Putamen (tissue), 1 donor: ENCODE data around the gene CENPX.
A peak's percentile ranks its signal among the peaks of the same experiment; 100 is the strongest.
"Not testable (repeated sequence)": the region's sequence is repeated elsewhere in the genome, so short reads cannot be mapped to it uniquely, and the experiment has no call there.

ENCODE experiments used
- DNase-seq: peaks from one replicate; pipeline ENCODE4 v3.0.0-alpha.2; 2016; ENCODE audit warnings: low spot score

CENPX gene

DNA sequence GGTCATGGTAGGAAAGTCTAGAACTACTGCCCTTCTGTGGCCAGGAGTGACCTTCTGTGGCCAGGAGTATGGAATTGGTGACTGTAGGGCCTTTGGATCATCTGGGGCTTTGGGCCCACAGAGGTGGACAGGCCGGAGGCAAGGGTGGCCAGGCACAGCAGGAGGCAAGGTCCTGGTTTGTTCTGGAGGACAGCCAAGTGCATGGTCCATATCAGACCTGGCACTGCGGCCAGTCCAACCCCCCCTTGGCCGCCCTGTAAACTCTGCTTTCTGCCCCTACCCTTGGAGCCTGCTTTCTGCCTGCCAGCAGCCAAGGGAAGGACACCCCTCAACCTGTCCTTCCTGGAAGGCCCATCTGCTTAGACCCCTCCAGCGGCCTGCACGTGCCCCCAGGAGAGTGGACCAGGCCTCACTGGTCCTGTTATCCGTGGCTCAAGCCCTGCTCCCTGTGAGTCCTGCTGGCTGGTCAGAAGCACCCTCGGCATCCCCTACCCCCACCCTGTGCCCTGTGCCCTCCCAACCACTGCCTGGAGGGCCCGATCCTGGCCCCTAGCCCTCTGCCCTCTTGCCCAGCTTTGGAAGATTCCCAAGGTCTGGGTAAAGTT is 17.1 kb upstream of the CENPX start:
- DNase-seq = no peak

DNA sequence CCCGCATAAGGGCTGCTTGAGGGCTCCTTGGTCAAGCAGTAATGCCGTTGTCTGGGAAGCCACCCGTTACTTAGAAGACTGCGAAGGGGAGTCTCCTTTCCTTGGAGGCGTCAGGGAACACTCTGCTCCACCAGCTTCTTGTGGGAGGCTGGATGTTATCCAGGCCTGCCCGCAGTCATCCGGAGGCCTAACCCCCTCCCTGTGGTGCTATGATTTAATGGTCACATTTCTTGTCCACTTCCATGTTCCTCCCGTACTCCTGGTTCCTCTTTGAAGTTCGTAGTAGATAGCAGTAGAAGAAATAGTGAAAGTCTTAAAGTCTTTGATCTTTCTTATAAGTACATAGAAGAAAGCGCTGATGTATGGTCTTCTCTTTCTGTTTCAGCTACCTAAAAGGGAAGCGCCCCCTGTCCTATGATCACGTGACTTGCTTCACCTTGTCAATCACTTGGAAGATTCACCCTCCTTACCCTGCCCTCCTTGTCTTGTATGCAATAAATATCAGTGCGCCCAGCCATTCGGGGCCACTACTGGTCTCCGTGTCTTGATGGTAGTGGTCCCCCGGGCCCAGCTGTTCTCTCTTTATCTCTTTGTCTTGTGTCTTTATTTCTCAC is 16.2 kb upstream of the CENPX start:
- not testable (repeated sequence) for DNase-seq

GRCh38 chr17:82037889-82038195 is 15.2 kb upstream of the CENPX start:
- DNase-seq = no peak

- DNase-seq = peak; percentile 95
These were observed 14.6 kb upstream of the CENPX start, which contains the start of gene DCXR for GRCh38 chr17:82037092-82037888. Gene DCXR (minus strand): TSS chr17:82037697. CDS start chr17:82037682, 15 bp downstream.

GRCh38 chr17:82036634-82037091 is 14.0 kb upstream of the CENPX start:
- no peak for DNase-seq

DNA sequence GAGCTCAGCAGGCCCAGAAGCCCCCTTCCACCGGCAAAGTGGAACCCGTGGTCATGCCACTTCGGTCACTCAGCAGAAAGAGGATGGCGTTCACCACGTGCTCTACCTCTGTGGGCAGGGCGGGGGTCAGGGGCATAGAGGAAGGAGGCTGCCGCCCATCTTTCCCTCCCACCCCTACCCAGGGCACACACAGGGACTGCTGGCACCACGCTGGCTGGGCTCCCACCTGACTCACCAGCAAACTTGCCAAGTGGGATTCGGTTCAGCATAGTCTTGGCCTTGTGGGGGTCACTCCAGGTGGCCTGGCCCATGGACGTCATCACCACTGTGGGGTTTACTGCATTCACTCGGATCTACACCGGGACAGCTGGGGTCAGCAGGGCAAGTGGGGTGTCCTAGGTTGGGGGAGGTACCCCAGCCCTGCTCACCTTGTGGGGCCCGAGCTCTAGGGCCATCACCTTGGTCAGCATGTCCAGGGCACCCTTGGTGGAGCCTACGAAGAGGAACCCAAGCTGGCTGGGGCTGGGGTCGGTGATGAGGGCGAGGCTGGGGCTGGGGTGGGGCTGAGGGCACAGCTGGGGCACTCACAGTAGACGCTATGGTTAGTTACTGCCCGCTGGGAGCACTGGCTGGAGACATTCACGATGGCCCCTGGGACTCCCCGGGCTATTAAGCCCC is 13.4 kb upstream of the CENPX start:
- no peak for DNase-seq

DNA sequence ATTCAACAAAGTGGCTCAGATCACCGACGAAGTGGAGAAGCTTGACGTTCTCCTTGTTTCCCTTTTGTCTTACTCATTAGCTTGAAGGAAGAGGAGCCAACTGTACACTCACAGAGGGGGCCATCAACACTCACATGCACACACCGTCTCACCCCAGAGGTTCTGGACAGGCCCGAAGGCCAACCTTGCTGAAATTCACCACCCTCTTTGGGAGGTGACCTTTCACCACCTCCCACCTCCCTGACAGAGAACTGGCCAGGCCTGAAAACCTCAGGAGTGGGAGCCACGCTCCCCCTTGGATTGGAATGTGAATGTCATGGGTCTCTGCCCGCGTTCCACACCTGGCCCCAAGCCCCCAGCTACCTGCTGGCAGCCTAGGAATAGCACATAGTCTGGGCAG is 12.8 kb upstream of the CENPX start:
- no peak for DNase-seq

DNA sequence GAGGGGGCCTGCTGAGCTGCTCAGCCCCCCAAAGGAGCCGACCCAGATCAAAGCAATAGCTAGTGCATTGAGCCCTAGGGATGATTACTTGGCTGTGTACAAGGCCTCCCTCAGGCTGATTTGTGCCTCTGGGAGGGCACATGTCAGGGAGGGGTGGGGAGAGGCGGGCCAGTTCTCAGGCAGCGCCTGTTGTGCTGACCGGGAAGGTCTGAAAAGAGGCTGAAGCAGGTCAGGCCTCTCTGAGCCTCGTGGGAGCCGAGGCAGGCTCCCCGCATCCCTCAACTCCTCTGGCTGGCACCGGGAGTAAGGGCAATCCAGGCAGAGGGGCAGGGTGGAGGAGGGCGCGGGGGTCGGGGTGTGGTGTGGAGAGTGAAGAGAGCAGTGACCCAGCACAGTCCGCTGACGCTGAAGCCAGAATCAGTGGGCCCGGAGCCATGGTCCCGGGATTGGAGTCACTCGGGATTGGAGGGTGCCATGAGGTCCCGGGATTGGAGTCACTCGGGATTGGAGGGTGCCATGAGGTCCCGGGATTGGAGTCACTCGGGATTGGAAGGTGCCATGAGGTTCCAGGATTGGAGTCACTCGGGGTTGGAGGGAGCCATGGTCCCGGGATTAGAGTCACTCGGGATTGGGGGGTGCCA is 11.8 kb upstream of the CENPX start:
- DNase-seq = no peak

DNA sequence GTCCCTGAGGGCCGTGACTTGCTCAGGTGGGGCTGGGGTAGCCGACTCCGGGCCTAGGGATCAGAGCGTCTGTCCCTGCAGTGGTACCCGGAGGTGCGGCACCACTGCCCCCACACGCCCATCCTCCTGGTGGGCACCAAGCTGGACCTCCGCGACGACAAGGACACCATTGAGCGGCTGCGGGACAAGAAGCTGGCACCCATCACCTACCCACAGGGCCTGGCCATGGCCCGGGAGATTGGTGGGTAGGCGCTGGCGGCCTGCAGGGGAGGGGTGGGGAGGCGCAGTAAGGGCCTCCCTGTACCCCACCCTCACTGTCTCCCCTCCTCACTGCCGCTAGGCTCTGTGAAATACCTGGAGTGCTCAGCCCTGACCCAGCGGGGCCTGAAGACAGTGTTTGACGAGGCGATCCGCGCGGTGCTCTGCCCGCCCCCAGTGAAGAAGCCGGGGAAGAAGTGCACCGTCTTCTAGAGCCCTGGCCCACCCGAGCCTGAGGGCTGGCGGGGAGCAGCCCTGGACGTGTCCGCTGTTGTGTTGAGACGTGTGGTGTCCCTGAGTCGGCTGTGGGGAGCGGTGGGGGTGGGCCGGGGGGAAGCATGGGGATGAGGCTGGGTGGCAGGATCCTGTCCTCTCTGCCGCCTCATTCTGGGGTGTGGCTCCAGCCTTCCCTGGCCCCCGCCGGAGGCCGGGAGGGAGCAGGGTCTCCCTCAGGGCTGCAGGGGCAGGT is 10.8 kb upstream of the CENPX start:
- no peak for DNase-seq

DNA sequence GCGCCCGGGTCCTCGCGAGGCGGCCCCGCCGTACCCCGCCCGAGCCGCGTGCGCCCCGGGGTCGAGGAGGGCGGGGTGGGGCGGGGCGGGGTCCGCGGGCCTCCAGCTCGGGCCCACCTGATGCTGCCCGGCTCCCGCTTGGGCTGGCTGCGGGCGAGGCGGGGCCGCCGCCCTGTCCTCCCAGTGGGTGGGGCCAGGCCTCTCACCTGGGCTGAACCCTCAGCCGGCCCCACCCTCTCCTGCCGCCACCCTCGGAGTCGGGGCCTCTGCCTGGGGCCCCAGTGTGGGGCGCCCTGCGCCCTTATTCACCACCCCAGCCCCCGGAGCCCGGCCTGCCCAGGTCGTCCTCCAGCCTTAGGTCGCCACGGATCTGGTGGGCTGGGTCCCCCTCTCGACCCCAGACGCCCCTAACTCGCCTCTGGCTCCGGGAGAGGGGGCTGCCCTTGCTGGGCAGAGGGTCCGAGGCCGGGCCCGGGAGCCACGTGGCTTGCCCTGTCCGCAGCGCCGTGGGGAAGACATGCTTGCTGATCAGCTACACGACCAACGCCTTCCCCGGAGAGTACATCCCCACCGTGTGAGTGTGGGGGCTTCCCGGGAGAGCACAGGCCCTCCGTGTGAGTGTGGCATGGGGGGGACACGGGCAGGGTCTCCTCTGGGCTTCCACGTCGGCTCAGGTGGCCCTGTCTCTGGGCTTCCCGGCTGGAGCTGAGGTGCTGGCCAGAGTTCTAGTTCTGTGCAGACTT is 9.4 kb upstream of the CENPX start:
- DNase-seq = no peak

- DNase-seq = no peak
These were observed 8.7 kb upstream of the CENPX start, which contains the start of gene RAC3 for GRCh38 chr17:82031303-82031884. Gene RAC3 (plus strand): TSS chr17:82031678. CDS start chr17:82031762, 84 bp downstream.

DNA sequence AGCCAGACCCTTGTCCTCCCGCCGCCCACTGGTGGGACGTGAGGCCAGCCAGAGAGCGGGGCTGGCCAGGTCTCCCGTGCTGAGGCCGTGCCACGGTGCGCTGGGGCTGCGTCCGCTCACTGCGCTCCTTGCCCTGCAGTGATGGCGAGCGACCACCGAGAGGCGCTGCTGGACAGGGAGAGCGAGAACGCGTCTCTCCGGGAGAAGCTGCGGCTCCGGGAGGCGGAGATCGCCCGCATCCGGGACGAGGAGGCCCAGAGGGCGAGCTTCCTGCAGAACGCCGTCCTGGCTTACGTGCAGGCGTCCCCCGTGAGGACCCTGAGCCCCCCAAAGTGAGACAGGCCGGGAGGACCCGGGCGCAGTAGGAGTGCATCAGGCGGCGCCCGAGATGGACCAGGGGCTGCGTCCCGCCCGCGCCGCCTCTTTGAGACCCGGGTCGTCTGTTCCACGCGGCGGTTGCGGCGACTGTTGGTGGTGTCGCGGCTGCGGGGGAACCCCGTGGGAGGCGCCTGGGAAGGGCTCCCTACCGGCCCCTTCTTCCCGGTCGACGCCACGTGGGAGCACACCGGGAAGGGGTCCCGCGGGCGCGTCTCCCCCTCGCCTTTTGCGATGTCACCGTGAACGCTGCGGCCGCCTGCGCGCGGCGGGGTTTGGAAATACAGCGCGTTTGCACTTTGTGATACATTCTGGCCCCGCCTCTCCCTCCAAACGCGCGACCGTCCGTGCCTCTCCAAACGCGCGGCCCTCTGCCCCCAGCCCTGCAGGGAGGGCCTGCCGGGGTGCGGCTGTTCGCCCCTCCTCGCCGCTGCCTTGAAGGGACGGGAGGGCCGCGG is 8.0 kb upstream of the CENPX start:
- peak; percentile 60 for DNase-seq

- no peak for DNase-seq
These were observed 7.4 kb upstream of the CENPX start for GRCh38 chr17:82029990-82030469.

DNA sequence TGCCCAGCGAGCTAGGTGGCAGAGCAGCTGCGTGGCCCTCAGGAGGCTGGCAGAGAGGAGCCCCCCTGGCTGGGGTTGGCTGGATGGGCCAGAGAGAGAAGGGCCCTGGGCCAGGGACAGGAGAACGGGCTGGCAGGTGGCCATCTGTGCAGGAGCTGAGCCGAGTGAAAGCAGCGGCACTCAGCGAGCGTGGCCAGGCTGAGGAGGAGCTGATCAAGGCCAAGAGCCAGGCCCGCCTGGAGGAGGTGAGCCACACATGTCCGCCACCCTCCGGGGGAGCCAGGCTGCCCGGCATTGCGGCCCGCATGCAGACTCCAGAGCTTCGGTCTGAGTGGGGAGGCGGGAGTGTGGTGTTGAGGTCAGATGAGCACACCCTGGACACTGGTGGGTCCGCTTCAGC is 6.7 kb upstream of the CENPX start:
- DNase-seq = no peak

DNA sequence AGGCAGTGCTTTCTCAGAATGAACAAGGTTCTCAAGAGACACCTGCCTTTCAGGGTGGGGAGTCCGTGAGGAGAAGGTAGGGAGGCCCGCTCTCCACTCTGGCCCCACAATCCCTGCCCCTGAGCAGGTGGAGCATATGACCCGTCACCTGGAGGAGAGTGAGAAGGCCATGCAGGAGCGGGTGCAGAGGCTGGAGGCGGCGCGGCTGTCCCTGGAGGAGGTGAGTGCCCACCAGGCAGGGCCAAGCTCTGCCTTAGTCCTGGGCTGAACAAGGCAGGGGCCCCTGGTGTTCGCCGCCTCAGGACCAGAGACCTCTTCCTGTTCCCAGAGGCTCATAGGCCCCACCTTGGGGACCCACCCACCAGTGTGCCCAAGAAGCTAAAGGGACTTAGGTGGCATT is 6.3 kb upstream of the CENPX start:
- DNase-seq = no peak

- DNase-seq = no peak
These were observed 5.6 kb upstream of the CENPX start for GRCh38 chr17:82028246-82028645.

DNA sequence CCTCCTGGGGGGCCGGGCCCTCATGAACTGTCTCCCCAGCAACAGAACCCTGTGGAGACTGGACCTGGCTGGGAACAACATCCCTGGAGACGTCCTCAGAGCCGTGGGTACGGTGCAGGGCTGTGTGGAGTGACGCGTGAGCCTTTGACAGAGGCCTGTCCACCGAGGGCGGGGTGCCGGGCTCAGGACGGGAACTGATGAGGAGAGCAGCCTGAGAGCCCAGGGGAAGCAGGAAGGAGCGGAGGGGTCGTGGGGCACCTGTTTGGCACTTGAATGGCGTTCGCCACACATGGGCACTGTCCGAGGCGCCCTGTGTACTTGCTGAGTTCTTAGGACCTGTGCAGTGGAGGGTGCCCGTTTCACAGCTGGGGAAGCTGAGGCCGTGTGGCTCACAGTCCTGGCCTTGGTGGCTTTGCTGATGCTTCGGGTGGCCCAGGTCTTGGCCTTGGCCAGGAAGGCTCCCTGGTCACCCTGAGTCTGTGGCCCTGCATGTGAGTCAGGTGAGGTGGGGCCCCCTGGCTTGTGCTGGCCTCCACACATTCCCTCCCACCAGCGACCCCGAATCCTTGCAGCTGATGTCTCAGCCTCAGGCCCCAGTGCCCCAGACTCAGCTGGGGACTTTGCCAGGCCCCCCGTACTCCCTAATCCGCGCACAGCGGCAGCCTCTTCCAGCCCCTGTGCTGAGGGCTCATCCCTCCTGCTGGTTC is 2.9 kb upstream of the CENPX start:
- DNase-seq = no peak

DNA sequence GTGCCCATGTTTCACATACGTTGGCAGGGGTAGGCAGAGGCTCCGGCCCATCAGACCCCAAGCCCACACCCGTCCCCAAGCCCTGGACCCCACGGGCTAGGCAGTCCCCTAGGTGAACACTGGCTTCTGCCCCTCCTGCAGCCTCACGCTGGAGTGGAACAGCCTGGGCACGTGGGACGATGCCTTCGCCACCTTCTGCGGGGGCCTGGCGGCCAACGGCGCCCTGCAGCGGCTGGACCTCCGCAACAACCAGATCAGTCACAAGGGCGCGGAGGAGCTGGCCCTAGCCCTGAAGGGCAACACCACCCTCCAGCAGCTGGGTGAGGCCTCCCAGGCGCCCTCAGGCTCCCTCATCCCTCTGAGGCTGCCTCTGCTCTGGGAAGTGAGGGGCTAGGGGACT is 2.2 kb upstream of the CENPX start:
- no peak for DNase-seq
